Activated CD4-positive, alpha-beta T cell treated with anti-CD3 and anti-CD28 coated beads for 4 hours (primary cell): ENCODE results near the gene THAP6.
"Not testable (repeated sequence)": the region's sequence is repeated elsewhere in the genome, so short reads cannot be mapped to it uniquely, and the experiment has no call there.

Experiments used
- DNase-seq, 2 donors: peaks; one replicate each; pipeline ENCODE4 v3.0.0-alpha.2; 2020

THAP6 gene

GRCh38 chr4:75527482-75527881 is 13.2 kb downstream of the THAP6 start:
- no peak for DNase-seq

DNA sequence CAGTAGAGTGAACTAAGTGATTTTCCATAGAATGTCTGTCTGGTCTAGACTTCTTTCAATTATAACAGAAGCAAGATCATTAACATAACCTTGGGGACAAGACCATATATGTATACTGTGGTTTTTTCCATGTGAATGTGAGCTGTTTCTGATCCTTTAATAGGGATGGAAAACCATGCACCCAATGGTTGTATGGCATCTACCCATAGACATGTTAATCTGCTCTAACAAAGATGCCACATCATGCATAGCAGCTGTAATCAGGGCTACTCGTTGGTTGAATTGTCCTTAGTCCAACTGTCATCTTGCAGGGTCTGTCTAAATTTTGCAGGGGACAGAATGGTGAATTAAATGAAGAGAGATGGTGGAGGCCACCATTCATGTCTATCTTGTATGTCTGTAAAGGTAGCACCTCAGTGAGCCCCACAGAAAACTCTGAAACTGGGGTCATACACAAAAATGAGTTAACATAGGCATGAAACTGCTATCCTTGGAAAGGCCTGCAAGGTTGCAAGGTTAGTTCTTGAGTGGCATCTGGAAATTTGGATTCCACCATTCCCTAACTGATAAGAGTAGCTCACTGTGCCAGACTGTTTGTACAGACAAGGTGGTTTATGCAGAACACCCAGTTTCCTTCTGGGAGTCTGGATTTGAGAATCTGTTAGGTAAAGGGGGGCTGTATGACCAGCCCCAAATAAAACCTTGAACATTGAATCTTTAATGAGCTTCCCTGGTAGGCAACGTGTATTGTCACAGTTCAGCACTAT is 16.5 kb downstream of the THAP6 start:
- no peak for DNase-seq

- not testable (repeated sequence) for DNase-seq
Observed at GRCh38 chr4:75531536-75532143, 17.4 kb downstream of the THAP6 start.

DNA sequence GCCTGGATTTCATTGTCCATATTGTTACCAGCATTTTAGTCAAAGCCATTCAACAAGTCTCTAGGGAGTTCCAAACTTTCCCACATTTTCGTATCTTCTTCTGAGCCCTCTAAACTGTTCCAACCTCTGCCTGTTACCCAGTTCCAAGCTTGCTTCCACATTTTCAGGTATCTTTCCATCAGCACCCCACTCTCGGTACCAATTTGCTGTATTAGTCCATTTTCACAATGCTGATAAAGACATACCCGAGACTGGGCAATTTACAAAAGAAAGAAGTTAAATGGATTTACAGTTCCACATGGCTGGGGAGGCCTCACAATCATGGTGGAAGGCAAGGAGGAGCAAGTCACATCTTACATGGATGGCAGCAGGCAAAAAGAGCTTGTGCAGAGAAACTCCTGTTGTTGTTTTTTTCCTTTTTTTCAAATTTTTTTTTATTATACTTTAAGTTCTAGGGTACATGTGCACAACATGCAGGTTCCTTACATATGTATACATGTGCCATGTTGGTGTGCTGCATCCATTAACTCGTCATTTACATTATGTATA is 19.1 kb downstream of the THAP6 start:
- not testable (repeated sequence) for DNase-seq

- not testable (repeated sequence) for DNase-seq
Observed at GRCh38 chr4:75533926-75534325, 19.7 kb downstream of the THAP6 start.

- DNase-seq = not testable (repeated sequence)
Observed at GRCh38 chr4:75537308-75537707, 23.0 kb downstream of the THAP6 start.

GRCh38 chr4:75542824-75543223 is 28.6 kb downstream of the THAP6 start:
- no peak for DNase-seq

DNA sequence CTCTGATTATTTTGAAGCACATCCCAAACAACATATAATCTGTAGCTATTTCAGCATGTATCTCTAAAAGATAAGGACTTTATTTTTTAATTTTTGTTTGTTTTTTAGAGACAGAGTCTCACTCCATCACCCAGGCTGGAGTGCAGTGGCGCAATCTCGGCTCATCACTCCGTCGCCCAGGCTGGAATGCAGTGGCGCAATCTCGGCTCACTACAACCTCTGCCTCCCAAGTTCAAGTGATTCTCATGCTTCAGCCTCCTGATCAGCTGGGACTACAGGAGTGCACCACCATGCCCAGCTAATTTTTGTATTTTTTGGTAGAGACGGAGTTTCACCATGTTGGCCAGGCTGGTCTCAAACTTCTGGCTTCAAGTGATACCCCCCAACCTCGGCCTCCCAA is 29.9 kb downstream of the THAP6 start:
- DNase-seq = not testable (repeated sequence)

- DNase-seq = no peak
Observed at GRCh38 chr4:75544870-75545269, 30.6 kb downstream of the THAP6 start.

- no peak for DNase-seq
Observed at GRCh38 chr4:75545526-75545925, 31.3 kb downstream of the THAP6 start.

DNA sequence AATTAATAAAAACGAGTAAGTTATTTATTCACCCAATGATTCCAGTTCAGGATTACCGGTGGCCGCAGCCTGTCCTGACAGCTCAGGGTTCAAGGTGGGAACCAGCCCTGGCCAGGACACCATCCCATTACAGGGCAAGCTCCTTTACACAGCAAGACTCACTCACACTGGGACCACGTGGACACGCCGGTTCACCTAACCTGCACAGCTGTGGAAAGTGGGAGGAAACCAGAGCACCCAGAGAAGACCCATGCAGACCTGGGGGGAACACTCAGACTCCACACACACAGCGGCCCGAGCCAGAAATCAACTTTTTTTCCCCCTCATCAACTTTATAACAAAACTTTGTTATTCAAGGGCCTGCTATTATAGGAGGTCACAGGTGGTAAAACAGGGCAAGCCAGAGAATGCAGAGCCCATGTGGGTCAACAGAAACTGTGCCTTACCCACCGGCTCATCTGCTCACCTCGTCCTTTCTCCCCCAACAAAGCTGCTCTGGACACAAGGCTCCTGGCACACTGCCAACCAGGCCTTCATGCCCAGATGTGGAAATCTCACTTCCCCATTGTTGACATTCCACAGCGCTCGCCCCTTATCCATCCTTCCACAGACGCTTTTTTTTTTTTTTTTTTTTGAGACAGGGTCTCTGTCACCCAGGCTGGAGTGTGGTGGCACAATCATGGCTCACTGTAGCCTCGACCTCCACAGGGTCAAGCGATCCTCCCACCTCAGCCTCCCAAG is 33.5 kb downstream of the THAP6 start:
- no peak for DNase-seq

DNA sequence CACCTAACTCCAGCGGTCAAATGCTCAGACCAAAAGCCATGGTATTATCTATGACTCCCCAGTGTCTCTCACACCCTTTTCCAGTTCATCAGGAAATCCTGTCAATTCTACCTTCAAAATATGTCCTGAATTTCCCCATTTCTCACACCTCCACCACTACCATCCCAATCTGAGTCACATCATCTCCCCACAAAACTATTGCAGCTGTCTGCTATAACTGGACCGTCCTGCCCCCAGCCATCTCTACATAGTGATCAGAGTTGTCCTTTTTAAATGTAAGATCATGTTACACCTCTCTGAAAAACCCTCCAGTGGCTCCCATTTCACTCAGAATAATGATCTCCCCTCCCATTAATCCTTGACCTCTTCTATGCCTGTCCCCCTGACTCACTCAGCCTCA is 34.7 kb downstream of the THAP6 start:
- no peak for DNase-seq

GRCh38 chr4:75552452-75552851 is 38.2 kb downstream of the THAP6 start:
- no peak for DNase-seq

DNA sequence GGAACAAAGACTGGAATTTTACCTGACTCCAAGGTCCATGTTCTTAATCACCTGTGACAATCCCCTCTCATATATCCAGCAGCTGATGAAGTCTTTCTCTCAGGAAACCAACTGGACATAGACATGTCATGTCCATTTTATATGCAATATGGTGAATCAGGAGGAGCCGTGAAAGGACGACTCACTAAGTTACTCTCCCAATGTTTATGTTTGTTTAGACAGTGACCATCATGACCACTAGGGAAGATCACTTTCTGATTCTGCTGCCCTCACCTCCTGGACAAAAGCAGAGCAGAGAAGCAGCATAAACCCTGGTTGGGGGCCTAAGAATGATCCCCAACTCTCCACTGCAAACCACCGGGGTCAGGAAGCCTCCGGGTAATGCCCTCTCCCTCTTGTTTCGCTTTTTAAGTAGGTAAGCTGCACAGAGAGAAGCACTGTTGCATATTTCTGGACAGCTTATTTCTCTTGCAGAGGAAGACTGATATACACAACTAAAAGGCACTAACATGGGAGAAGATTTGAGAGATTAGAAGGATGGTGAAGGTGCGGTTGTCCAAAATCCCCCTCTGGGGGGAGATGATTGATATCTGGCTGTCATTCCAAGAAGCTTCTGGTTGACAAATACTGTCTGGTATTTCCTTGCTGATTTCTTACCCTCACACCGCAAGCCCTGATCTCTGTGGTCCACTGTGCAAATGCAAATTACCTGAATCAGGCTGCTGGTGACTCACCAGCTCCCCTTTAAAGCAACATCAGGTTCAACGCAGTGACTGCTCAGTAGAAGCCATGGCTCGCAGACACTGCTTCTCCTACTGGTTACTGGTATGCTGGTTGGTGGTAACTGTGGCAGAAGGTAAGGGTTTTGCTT is 41.3 kb downstream of the THAP6 start, which contains the start of gene ODAPH:
ODAPH (plus strand) TSS at position 773 of the 871 bp plus-strand sequence; CDS start at position 790, 17 bp downstream.
- peak; percentile 16 to 19 for DNase-seq

- DNase-seq = no peak
Observed at GRCh38 chr4:75557696-75558095, 43.4 kb downstream of the THAP6 start.

- no peak for DNase-seq
Observed at GRCh38 chr4:75561789-75562188, 47.5 kb downstream of the THAP6 start.

DNA sequence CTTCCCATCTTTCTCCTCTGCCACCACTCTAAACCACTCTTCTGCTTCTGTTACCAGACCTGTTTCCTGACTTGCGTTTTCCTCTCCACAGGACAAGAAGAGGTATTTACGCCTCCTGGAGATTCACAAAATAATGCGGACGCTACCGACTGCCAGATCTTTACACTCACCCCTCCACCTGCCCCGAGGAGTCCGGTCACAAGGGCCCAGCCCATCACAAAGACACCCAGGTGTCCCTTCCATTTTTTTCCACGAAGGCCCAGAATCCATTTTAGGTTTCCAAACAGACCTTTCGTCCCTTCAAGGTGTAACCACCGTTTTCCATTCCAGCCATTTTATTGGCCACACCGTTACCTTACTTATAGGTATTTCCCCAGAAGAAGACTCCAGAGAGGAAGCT is 49.8 kb downstream of the THAP6 start:
- no peak for DNase-seq

GRCh38 chr4:75565481-75565880 is 51.2 kb downstream of the THAP6 start:
- no peak for DNase-seq

GRCh38 chr4:75566911-75567310 is 52.6 kb downstream of the THAP6 start:
- no peak for DNase-seq

DNA sequence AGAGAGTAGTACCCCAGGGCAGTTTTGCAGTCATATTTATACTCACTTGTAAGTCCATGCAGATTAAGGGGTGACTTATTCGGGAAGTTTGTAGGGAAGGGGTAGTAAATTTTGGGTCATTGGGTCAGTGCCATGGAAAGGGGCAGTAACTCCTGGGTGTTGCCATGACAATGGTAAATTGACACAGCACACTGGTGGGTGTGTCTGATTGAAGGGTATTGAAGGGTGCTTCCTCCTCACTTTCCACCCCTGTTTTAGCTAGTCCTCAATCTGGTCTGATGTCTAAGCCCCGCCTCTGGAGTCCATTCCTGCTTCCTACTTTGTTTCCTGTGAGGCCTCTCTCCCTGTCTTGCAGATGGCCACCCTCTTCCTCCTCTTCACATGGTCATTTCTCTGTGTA is 53.5 kb downstream of the THAP6 start:
- no peak for DNase-seq
